Adipose tissue (tissue), 3 donors: ENCODE results near the gene ACTG1. TPM values are rescaled to one million over a fixed set of nuclear protein-coding genes. Genes with fewer than 3 reads are reported as not detected.

Experiments used
- H3K27ac ChIP-seq: one replicate; pipeline ENCODE4 v1.5.1; 2013; ENCODE audit warnings: low read depth, low read length
- WGBS, 3 donors: extraction: QIAGEN DNeasy Blood & Tissue Kit; methylation state at CpG; one replicate each; pipeline ENCODE4 v1.1.7; 2013; 5-methylcytosine and 5-hydroxymethylcytosine counted together
- polyA plus RNA-seq, 3 donors: library from polyadenylated mRNA; stranded (reverse); fragments of 200-250 nt; gene quantifications; one replicate each; pipeline ENCODE4 v1.2.3, GENCODE V29; 2013
- donor health status: healthy with polysubstance abuse.
- donor health status: Bipolar disorder and iron deficiency.
- donor health status: healthy.

ACTG1 gene
- polyA plus RNA-seq, result 1,000 to 10,000 TPM; 1,930 to 3,527 (median 2,831) TPM

DNA sequence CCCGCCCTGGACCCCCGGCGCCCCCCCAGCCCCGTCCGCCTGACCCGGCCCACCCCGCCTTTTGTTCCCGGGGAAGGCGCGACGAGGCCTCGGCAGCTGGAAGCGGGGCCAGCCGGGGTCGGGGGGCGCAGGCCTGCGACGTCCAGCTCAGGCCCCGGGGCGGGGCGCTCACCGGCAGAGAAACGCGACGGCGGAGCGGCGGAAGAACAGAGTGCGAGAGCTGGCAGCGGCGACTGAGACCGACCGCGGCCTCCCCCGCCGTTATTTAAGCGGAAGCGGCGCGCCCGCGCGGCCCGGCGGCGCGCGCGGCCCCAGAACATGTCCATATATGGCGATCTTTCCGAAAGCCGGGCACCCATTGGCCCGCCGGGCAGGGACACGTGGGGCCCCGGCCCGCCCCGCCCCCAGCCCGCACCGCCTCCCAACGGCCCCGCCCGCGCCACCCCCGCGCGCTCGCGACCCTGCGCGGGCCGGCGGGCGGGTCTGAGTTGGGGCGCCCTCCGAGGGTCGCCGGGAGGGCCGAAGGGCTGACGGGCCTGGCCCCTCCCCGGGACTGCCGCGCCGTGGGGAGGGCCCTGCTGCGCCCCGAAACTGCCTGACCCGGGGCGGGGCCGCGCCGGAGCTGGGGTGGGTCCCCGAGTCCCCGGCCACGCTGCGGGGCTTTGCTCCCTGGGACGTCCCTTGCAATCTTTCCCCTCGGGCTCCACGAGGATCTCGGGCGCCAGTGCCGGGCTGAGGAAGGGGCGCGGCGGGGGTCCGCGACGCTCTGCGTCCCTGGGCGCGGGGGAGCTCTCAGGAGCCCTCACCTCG is at the start of gene ACTG1:
Gene ACTG1 (minus strand): TSS at position 238 of the 810 bp plus-strand sequence. CDS start 445 bp downstream, outside the sequence.
- WGBS, 3 donors, result 0 to 1% (median 1%) methylated on average over 61 to 111 of the region's 111 CpGs

DNA sequence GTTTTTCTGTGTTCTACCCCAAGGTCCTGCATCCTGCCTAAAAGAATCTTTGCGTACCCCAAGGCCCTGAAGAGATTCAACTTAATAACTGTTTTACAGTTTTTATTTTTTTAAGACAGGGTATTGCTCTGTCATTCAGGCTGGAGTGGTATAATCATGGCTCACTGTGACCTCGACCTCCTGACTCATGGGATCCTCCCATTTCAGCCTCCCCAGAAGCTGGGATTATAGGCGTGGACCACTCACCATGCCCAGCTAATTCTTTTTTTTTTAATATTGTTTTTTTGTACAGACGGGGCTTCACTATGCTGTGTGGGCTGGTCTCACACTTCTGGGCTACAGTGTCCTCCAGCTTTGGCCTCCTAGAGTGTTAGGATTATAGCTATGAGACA is 48.9 kb upstream of the ACTG1 start:
- WGBS, 3 donors, result 79 to 86% (median 80%) methylated on average over 4 of the region's 4 CpGs
- no peak overlapping the region for H3K27ac ChIP-seq

More for the DNA sequence above, at the start of gene ACTG1:
- peak within 1 kb of the TSS; percentile 99 for H3K27ac ChIP-seq

GRCh38 chr17:81558941-81559806 is 46.6 kb upstream of the ACTG1 start:
- H3K27ac ChIP-seq, result no peak overlapping the region
- WGBS, 3 donors, result 80 to 81% (median 80%) methylated on average over 27 of the region's 27 CpGs

- 88 to 94% (median 92%) methylated on average over 12 of the region's 12 CpGs for WGBS, 3 donors
- H3K27ac ChIP-seq, result no peak overlapping the region
Measured at GRCh38 chr17:81558115-81558468, 45.5 kb upstream of the ACTG1 start.

GRCh38 chr17:81557276-81558114 is 44.9 kb upstream of the ACTG1 start:
- no peak overlapping the region for H3K27ac ChIP-seq
- WGBS, 3 donors, result 85 to 87% (median 85%) methylated on average over 21 of the region's 21 CpGs

DNA sequence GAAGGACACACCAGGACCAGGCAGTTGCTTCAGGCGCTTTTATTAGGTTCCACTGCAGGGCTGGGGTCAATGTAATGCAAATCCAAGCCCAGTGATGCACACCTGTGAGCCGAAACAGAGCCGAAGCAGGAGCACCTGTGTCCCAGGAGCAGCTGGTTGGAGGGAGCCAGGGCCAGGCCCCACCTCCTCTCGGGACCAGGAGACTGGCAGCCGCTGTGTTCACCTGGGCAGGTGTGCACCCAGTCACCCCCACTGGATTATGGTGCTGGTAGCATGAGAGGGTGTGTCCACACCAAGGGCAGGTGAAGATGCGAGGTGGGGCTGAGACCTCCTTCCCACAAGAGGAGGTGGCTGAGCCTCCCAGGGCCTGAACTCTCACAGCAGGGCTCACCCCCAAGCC is 44.3 kb upstream of the ACTG1 start:
- H3K27ac ChIP-seq, result no peak overlapping the region
- 89 to 93% (median 91%) methylated on average over 6 of the region's 6 CpGs for WGBS, 3 donors

DNA sequence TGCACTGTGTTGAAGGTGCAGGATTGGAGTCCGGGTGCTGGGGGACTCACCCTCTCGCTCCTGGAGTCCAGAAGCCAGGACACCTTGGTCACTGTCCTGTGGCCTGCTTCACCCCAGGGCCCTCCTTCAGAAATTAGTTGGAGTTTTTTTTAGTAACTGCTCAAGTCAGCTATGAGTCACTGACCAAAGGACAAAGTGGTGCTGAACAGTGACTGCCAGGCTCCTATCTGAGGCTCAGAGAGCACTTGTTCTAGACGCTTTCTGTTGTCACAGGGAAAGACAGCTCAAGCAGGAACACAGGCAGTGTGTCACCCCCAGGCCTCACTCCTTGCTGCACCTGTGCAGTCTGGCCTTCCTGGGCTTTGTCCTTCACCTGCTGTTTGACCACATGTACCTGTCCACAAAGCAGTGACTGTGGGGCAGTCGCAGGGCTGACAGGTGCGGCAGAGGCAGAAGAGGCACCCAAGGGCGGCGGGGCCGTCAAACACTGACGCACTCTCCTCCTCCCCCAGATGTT is 43.6 kb upstream of the ACTG1 start:
- WGBS, 3 donors, result 85 to 91% (median 86%) methylated on average over 9 of the region's 9 CpGs
- no peak overlapping the region for H3K27ac ChIP-seq

DNA sequence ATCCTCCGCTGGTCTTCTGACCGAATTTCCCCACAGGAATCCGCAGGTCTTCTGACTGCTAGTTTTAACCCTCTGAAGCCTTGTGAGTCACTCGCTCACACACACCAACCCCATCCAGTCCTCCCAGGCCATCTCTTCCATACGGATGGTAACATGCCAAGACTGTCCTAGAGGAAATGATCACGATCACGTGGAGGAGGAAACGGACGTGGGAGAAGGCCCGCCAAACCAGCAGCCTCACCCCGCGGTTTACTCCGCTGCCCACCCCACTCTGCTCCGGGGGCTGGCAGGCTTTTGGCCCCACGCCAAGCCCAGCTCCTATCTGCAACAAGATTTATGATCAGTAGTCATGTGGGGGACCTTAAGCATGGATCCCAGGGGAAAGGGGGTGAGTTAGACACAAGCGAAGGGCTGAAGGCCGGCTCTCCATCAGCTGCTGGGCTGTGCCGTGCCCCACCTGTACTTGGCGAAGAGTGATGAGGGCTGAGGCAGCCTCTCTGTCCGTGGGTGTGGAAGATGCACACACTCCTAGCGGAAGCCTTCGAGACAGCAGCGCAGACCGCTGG is 41.1 kb upstream of the ACTG1 start:
- 19 to 28% (median 19%) methylated on average over 24 of the region's 24 CpGs for WGBS, 3 donors
- no peak overlapping the region for H3K27ac ChIP-seq

DNA sequence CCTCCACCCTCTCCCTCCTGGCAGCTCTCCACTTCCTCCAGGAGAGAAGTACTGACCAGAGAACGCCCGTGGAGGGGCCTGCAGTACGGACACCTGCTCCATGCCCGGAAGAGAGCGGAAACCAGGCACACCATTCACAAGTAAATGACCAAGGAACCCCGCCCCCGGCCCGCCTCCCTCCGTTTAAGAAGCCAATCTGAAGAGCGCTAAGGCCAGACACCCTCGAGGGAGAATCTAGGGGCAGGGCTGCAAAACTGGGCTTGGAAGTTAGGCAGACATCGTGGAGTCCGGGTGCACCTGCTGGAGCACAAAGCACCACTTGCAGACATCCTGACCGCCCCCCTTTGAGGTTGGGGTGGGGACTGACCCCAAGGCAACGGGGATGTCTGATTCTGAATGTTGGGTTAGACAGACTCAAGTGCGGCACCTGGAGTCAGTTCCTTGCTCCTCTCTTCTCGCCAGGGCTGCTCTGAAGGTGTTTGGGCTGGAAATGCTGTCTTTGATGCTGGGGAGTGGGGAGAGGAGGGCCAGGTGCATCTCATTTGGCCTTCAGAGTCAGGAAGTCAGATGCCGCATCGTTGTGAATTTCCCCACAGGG is 40.5 kb upstream of the ACTG1 start:
- WGBS, 3 donors, result 0 to 1% (median 1%) methylated on average over 18 to 19 of the region's 19 CpGs

GRCh38 chr17:81552244-81553017 is 39.8 kb upstream of the ACTG1 start, which contains the start of gene FAAP100:
Gene FAAP100 (minus strand): TSS chr17:81552353. CDS start chr17:81552330, 23 bp downstream.
- H3K27ac ChIP-seq, result no peak within 1 kb of the TSS
- WGBS, 3 donors, result 0 to 1% (median 0%) methylated on average over 69 to 85 of the region's 85 CpGs

More for the DNA sequence above, 40.5 kb upstream of the ACTG1 start:
- H3K27ac ChIP-seq, result no peak overlapping the region

GRCh38 chr17:81551458-81552243 is 39.1 kb upstream of the ACTG1 start:
- 2% methylated on average over 49 to 69 of the region's 69 CpGs for WGBS, 3 donors
- no peak overlapping the region for H3K27ac ChIP-seq

- WGBS, 3 donors, result 72 to 83% (median 83%) methylated on average over 27 of the region's 27 CpGs
- H3K27ac ChIP-seq, result no peak overlapping the region
Measured at GRCh38 chr17:81550830-81551457, 38.3 kb upstream of the ACTG1 start.

- WGBS, 3 donors, result 91 to 95% (median 92%) methylated on average over 13 to 15 of the region's 15 CpGs
- no peak overlapping the region for H3K27ac ChIP-seq
Measured at GRCh38 chr17:81550285-81550684, 37.7 kb upstream of the ACTG1 start.

DNA sequence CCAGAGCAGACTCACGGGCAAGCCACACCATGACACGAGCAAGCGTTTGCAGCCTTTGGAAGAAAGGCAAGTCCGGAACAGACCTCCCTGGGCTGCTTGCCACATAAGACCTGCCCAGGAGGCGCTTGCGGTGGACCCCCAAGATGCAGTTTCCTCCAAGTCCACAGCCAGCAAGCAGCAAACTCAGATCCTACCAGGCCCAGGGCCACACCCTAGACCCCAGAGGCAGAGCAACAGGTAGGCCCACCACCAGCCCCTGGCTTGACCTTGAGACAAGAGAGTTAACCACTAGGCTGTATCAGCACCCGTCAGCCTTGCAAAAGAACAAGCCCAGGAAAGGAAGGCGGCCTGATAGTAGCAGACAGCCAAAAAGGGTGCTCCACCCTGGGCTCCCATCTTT is 37.2 kb upstream of the ACTG1 start:
- no peak overlapping the region for H3K27ac ChIP-seq
- WGBS, 3 donors, result 91 to 95% (median 93%) methylated on average over 8 of the region's 8 CpGs

- WGBS, 3 donors, result 77 to 89% (median 80%) methylated on average over 15 to 16 of the region's 16 CpGs
- no peak overlapping the region for H3K27ac ChIP-seq
Measured at GRCh38 chr17:81549031-81549557, 36.5 kb upstream of the ACTG1 start.
